ELF-1 (cell line): Measurements from ENCODE around the gene VGLL4.
"Not testable (repeated sequence)": the region's sequence is repeated elsewhere in the genome, so short reads cannot be mapped to it uniquely, and the experiment has no call there.

Experiments
- DNase-seq: peaks from one replicate; pipeline ENCODE4 v3.0.0-alpha.2; 2016; ENCODE audit warnings: low read depth, low spot score

The VGLL4 gene

DNA sequence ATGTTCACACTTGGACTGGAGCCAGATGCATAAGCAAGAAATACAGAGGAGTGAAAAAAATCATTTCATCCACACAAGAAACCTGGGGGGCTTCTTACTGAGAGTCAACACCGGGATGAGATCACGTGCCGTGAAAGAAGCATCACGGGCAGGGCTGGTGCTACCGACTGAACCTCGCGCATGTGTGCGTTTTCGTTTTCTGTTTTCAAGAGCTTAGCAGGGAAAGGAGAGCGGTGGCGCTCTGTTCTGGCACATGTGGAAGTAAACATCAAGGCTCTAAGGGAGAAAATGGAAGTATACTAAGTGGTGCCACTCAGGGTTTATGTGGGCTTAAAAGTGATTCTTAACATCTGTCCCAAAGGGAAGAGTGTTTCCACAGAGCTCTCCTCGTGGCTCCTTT is 55.9 kb downstream of the VGLL4 start:
- DNase-seq: no peak

DNA sequence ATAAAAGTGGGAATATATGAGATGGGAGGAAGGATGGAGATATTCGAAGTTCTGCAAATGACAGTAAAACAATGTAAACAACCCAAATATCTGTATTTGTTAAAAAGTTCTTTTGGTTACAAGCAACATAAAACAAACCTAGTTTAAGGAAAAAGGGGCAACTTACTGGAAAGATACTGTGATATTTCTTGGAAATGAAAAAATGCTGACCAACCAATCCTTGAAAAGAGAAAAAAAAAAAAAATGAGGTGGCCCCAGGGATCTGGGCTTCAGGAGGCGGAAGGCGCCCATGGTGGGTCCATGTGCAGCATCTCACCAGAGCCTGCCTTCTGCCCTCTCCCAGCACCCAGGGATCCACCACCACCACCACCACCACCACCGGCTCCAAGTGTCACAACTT is 59.1 kb downstream of the VGLL4 start:
- DNase-seq: no peak

DNA sequence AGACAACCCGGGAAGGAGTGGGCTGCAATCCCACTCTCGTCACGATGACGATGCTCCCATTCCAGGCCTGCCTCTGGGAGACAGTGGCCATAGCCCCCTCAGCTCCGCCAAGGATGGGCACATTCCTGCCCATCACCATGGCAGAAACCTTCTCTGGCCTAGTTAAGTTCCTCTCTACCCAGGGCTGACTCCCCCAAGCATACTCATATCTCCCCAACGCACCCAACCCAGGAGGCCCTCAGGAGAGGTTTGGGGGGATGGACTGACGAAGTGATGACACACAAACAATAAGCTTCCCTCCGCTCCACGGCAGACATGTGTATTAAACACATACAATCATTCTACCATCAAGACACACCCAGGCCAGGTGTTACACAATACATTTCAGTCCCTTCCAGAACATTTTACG is 60.1 kb downstream of the VGLL4 start:
- no peak for DNase-seq

DNA sequence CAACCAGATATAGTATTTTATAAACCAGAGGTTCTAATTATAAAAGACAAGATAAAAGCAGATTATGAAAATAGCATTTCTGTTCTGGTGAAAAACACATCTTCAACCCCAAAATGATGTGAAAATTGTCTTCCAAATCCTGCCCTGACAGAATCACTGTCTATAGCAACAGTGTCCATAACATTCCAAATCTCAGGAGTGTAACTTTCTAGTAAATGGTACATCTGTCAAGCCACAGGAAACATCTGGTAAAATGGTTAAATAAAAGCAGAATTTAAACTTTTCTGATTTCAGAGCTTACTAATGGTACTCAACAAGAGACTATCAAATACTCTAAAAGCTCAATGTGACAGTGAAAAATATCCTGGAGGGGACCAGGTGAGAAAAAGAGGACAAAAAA is 60.5 kb downstream of the VGLL4 start:
- DNase-seq: no peak

DNA sequence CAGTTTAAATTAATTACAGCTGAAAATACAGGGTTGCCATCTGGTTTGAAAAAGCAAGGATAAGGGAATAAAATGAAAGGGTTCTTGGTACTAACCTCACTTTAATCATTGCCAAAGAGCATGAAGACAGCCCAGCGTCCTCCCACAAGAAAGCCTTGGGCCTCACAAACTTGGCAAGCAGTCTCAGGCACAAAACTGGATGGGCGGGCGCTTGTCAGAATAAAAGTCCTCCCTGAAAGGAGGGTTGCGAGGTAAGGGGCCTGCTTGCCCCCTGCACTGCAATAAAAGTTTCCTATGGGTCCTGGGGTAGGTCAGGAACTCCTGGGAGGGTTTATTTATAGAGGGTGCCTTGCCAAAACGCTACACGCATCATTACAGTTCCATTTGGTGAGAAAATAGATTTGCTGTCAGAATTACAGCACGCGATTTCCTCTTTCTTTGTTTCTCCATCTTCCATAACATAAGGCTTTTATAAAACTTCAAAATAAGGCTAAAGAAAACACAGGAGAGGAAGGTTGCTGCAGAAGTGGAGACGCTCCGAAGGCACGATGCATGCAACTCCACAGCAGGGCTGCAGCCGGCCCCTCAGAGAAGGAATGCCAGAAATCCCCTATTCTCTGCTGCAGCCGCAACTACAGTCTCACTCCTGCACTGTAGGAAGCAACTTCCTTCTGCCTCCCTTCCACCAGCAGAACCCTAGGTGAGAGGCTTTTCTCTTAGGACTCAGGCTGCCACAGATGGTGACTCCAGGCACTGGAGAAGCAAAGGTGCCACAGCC is 61.3 kb downstream of the VGLL4 start:
- DNase-seq: peak; percentile 68

DNA sequence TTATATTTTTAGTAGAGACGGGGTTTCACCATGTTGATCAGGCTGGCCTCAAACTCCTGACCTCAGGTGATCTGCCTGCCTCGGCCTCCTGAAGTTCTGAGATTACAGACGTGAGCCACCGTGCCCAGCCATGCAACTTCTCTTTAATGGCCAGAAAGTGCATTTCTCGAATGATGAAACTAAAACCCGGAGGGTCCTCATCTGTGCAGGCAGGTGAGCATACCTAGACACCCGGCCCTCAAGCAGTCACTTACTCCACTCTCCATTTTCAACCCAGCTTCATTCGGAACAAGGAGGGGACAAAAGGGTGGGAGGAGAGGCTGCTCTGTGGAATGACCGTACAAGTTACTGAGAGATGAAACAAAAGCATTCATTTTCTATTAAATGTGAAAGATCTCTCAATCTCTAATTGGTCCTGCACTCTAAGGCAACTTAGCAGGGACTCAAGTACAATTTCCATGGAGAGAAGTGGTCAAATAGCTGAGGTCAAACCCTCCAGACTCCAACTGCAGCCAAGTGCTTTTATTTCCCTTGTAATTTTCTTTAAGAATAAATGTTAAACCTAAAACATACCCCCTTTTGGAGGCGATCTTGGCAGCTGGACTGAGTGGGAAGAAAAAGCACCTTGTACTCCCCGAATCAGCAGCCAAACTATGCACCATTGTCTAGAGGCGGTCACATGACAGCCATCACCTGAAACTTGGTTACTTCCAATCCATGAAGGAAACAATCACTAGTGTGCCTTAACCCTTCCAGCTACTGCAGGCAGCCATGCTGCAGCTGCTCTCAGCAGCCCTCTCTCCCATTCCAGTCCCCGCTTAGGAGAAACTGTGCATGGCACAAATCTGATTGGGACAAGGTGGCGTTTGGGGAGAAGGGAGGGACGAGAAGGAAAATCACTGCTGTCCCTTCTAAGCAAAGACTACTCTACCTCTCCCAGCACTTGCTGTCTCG is 62.2 kb downstream of the VGLL4 start:
- DNase-seq: no peak

DNA sequence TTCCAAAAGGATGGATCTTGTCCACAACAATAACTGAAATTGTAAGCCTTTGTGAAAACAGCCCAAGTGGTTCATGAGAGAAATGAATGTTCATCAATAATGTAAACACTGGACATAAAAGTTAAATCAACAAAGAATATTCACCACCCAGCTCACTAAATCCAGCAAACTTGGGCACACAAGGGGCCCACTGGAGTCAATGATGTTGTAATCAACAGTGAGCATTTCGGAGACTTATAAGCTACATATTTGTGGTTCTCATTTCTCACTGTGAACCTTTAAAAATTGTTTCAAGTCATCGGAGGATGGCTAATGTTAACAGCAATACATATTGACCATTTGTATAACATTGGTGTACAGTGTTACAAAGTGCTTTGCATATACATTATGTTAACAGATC is 63.1 kb downstream of the VGLL4 start:
- no peak for DNase-seq

DNA sequence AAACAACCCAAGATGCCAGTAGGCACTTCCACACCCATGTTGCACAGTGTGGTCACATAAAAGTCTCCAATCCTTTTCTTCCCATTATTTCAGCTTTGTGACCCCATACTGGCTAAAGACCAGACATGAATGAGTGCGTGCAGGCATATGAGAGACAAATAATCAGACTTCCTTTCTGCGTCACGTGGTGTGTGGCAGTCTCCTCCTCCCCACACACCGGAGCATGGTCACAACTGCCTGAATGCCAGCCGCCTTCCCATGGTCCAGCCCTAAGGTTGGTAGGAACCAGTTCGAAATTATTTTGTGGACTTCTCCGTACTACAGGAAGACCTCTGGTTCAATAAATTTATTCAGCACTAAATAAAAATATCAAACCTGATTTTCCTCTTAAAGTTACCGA is 65.5 kb downstream of the VGLL4 start:
- no peak for DNase-seq

DNA sequence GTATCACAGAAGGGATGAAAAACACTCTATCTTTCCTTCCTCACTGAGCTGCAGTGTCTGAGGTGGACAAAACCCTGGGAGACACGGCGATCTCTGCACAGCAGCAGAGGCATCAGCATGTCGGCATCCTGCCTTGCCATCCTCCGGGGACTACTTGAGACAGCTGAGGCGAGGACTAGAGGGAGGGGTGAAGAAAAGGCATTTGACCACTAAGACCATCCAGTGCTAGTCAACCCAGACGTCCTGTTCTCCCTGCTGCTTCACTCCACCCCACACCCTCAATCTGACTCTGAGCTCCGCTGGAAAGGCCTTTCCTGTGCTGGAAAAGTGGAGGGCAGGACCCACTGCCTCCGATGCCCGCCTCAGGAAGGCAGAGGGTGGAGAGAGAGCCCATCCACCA is 67.3 kb downstream of the VGLL4 start:
- no peak for DNase-seq

DNA sequence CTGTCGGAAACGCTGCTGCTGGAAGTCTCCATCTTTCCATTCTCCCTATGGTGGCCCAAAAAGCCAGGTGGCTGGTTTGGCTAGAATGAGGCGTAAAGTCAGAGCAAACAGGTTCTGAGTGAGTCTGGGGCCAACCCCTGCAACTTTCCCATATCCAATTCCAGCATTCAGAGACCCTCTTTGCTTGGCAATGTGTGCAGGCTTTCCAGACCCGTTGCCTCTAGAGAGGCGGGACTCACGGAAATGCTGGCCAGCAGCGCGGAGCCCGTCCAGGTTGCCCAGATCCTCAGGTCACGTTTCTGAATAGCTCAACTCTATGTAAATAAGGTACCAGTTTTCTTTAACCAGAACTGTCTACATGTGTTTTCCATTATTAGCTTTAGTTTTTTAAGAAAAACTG is 68.0 kb downstream of the VGLL4 start:
- no peak for DNase-seq

DNA sequence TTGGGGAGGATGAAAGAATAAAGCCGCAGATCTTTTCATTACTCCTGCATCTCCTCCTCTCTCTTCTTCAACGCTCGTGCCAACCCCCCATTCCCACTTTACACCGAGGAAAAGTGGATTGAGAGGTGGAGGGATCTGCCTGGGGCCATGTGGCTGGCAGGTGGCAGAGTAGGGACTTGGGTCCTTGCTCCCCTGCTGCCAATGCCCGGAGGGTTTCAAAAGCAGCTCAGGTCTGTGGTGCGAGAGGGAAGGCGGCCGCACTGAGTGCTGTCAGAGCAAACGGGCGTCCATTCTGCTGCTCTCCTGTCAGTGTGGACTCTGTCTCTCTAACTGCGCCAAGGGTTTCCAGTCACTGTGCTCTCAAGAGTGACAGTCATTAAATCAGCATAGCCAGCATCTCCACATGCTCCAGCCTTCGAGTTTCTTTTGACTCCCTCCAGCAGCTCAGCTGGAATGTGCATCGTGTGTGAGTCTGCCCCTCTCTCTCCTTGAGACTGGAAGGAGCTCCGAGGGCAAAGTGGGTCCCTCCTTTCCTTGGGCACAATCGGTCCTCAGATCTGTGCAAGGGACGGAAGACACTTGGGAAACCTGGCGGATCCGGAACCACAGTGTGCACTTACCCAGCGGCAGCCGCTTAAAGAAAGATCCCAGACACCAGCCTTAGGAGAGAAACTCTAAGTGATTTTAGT is 68.6 kb downstream of the VGLL4 start:
- no peak for DNase-seq

DNA sequence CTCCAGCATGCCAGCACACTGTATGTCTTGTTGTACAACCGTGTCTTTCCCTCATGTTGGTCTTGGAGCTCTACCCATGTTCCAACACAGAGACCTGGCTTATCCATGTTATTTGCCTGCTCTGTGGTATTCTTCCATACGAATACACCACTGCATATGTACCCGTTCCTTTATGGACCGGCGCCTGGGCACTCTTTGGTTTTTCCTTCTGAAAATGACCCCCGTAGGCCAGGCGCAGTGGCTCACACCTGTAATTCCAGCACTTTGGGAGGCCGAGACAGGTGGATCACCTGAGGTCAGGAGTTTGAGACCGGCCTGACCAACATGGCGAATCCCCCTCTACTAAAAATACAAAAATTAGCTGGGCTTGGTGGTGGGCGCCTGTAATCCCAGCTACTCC is 71.1 kb downstream of the VGLL4 start:
- not testable (repeated sequence) for DNase-seq

DNA sequence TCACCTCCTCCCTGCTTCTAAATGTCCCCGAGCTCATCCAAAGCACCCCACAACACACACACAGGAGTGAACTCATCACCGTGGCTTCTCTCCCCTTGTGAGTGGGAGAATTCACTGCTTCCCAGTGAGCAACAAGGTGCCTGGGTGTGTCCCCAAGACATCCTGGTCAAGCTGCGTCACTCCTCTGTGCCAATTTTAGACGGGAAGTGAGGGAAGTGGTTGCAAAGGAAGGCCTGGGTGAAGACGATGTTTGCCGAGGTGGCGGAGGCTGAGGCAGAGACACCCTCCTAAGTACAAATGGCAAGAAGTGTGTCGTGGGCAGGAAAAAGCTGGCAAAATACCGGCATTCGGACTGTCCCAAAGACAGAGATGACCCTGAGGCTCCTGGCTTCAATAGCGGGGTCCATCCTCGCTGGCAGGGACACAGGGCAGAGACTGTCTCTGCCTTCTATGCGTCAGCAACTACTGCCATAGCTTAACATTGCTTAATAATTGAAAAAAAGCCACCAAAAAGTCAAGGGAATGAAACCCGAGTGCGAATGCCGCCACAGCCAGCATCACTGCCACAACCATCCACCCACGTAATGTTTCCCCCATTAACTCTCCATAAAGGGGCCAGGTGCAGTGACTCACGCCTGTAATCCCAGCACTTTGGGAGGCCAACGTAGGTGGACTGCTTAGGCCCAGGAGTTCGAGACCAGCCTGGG is 72.8 kb downstream of the VGLL4 start:
- DNase-seq: no peak

DNA sequence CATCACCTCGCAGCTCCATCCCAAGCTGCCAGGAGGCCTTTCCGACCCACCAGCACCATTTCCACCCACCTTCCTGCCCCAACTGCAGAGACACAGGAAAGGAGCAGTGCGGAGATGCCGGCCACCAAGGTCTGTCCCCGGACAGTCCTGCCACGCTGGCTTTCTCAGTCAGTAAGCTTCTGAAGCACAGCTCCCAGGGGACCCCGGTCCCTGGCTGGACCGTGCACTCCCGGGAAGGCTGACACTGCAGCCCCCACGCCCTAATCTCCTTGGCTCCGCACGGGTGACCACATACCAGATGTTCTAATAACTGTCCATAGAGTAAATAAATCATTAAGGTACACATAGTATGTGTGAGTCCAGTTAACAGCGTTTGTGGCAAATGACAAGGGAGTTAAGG is 73.5 kb downstream of the VGLL4 start:
- no peak for DNase-seq

DNA sequence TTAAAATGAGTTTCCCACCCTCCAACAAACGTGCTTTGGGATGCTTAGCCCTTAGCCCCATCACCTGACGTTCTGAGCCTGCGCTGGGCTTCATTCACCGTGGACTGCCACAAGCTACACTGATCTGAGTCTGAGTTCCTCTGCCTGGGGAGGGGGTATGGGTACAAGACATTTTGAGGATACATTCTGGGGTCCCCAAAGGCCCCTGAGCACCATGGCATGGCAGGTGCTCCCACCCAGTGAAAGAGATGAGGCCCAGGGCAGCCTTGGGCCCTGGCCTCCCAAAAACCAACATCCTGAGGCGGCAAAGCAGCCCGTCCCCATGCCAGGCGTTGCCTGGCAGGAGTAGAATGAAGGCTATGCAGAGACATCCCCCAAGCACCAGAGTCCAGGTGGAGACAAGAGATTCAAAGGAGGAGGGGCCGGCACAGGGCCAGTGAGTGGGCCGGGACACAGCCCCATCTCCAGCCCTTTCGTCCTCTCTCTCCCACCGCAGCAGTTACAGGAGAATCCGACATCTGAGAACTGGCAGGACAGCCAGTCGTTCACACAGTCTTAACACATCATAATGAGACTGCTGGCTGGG is 74.5 kb downstream of the VGLL4 start:
- DNase-seq: no peak

DNA sequence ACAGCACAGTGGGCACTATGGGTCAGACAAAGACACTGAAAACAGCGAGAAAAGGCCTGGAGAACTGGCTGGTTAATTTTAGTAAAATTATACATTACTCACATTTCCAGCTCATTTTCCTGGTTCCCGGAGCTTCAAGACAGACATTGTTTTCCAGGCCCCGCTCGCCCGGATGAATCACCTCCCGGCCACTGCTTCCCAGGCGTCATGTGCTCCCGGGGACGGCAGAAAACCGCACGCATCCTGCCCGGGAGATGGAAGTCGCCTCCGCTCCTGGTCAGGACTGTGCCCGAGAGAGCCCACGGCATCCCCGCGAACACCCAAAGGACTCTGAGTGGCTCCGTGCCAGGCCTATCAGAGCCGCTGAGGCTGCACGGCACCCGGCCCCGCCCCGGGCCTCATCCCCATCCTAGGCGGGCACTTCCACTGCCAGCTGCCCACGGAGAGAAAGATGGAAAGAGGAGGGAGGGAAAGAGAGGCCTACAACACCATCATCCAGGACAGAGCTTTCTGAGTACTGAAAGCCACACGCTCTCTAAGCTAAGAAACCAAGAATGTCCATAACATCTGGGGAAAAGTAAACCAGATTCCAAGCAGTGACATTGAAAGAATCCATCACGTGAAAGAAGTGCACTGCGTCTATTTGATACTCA is 75.1 kb downstream of the VGLL4 start:
- DNase-seq: no peak

DNA sequence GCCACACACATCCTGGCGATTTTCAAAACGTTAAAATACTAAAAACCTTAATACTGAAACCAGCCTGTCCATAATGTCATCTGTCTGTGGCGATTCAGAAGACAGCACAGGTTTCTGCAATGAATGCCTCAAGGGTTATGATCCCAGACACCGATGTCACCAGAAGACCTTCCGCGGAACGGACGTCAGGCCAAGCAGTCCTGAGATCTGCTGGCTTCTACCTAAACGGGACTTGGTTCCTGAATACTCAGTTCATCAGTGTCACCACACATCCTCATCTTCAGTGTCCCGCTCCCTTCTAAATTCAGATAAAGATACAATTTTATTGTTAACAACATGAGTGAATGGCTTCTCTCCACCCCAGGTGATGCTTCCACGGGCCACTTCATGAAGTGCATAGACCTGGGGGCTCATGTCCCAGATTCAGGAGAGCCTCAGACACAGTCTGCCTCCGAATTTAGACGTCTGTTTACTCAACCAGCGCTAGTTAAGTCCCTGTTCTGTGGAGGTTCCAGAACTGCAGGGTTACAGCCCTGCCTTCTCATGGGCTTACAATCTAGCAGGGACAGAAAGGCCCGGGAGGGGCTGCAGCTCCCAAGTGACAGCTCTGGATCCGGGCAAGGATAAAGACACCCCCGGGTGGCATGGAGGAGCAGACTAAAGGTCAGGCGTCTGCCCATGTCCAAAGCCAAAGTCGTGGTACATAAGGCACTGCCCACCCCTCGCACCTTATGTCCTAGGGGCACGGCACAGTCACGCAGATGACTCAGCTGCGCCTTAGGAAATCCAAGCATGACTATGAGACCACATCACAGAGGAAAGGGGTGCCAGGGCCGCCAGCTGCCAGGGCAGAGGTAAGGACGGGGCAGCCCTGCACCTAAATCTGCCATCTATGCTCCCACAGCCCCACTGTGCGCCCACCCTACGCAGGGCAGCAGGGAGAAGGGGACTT is 75.9 kb downstream of the VGLL4 start:
- no peak for DNase-seq

DNA sequence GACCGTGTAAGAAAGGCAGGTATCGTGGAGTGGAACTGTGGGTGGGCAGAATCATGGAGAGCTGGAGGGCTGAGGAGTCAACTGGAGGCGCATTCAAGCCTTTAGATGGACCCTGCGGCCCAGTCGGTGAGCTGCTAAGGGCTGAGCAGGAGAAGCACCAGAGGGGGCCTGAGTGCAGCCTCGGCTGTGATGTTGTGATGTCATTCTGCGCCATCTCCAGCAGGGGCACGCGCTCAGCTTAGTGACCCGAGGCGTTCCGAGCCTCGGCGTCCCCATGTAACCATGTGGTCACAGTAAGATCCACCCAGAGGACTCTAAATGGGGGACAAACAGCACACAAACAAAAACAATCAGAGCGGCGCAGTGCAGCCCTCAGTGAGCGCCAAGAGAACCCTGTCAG is 76.8 kb downstream of the VGLL4 start:
- peak; percentile 92 for DNase-seq

DNA sequence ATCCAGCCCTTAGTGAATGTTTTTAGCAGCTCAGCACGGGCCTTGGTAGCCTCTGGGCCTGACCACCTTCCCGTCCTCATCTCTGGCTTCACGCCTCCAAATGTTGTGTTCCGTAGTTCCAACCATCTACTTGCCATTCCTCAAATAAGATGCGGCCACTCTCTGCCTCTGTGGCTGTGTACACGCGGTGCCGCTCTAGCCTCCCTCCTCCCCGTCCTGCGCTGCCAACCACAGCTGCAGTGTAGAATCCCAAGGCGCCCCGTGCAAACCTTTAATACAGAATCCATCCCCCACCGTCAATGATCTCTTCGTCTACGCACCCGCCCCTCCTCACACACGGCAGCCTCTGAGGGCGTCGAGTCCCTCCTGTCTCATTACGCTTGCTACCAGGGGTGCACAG is 77.2 kb downstream of the VGLL4 start:
- DNase-seq: no peak

DNA sequence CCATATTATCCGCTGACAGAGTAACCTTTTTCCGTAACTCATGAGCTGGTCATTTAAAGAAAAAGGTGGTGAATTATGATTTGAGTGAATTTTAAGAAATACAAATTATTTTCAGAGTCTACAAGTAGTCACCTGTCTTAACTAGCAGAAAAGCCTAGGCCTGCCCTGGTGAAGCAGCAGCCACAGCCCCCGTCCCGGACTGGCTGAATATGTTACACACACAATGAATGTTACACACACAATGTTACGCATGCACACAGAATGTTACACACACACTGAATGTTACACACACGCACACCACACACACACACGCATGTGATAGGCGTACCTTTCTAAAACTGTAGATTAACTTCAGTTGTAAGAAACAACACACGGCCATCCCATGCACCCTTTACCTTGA is 77.8 kb downstream of the VGLL4 start:
- DNase-seq: no peak
